ENCODE data around the gene CNTN4. TPM values are rescaled to one million over a fixed set of nuclear protein-coding genes. Genes with fewer than 3 reads are reported as not detected.

Gene CNTN4
- total RNA-seq, 2 experiments from 2014 or later: not detected

DNA sequence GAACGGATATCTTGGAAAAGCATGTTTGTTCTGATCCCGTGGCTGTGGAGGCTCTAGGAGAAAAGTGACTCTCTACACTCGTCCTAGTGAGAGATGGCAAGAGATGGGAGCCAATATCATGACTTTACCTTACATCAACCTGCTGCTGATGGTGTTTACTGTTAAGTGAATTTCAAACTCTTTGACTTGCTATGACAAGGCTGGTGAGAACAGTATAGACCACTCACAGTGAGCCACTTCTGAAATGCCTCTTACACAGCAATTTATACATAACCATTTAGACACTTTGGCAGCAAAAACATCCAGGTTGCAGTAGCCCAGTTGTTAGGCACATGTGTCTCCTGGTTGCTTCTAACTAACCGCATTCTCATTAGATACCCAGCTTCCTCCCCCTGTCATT, 968.2 kb downstream of the CNTN4 start:
- no peaks in the 10 kb centered on the region for H3K4me1 Mint-ChIP-seq
- DNase-seq (no peak), ATAC-seq (no peak)
- H3K27ac Mint-ChIP-seq: no peak overlapping the region
- no peaks in the 10 kb centered on the region for H3K9me3 Mint-ChIP-seq (ENCODE audit: low read depth)
- H3K36me3 Mint-ChIP-seq: no peaks in the 10 kb centered on the region
- no peak overlapping the region for H3K4me3 Mint-ChIP-seq
- CTCF ChIA-PET: interaction anchor here (1.1 kb wide), 1 partner anchor 61 kb away, joined by 3 read pairs; no protein-coding TSS in a partner anchor
- H3K27me3 Mint-ChIP-seq: no peaks in the 10 kb centered on the region

DNA sequence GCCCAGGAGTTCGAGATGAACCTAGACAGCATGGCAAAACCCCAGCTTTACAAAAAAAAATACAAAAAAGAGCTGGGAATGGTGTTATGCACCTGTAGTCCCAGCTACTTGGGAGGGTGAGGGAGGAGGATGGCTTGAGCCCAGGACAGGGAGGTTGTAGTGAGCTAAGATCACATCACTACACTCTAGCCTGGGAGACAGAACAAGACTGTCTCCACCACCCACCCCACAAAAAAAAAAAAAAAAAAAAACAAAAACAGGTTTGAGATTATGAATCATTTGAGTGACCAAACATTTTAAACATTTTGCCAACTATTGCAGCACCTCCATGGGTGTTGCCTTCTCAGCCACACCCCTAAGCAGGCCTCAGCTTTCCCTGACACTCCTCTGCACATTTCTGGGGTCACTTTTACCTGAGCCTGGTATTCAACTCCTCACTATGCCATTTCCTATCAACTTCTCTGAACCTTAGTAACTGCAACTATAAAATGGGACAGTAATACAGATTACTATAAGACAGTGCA, 969.8 kb downstream of the CNTN4 start:
- DNase-seq (no peak), ATAC-seq (no peak)
- H3K27me3 Mint-ChIP-seq: no peaks in the 10 kb centered on the region
- H3K36me3 Mint-ChIP-seq: no peaks in the 10 kb centered on the region
- CTCF ChIA-PET: no interaction called here
- no peaks in the 10 kb centered on the region for H3K9me3 Mint-ChIP-seq (ENCODE audit: low read depth)
- no peaks in the 10 kb centered on the region for H3K4me1 Mint-ChIP-seq
- no peak overlapping the region for H3K4me3 Mint-ChIP-seq
- no peak overlapping the region for H3K27ac Mint-ChIP-seq

- no peak for ATAC-seq
- H3K4me3 Mint-ChIP-seq: no peak overlapping the region
- CTCF ChIA-PET: no interaction called here
- no peaks in the 10 kb centered on the region for H3K4me1 Mint-ChIP-seq
- no peaks in the 10 kb centered on the region for H3K36me3 Mint-ChIP-seq
- no peak overlapping the region for H3K27ac Mint-ChIP-seq
- H3K9me3 Mint-ChIP-seq (ENCODE audit: low read depth): no peaks in the 10 kb centered on the region
- no peaks in the 10 kb centered on the region for H3K27me3 Mint-ChIP-seq
- no peak for DNase-seq
These were observed 971.1 kb downstream of the CNTN4 start for GRCh38 chr3:3069723-3070122.

DNA sequence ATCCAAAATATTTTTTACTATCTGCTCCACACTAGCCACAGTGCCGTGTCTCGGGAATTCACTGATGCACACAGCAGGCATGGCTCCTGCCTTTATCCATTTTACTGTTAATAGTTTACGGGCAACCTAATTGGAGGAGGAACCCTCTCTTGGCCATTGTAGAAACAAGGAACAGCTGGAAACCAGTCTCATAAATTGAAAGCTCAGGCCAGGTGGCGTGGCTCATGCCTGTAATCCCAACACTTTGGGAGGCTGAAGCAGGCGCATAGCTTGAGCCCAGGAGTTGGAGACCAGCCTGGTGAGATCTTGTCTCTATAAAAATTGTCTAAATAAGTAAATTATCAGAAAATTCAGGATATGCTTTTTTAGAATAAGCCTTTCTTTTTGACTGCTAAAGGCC, 972.5 kb downstream of the CNTN4 start:
- CTCF ChIA-PET: no interaction called here
- Mint-ChIP-seq H3K9me3 (ENCODE audit: low read depth) (no peaks in the 10 kb centered on the region), H3K27ac (no peak overlapping the region), H3K27me3 (no peaks in the 10 kb centered on the region), H3K4me3 (no peak overlapping the region), H3K4me1 (no peaks in the 10 kb centered on the region), H3K36me3 (no peaks in the 10 kb centered on the region)
- ATAC-seq: no peak
- DNase-seq: no peak

- ATAC-seq: no peak
- Mint-ChIP-seq H3K27me3 (no peaks in the 10 kb centered on the region), H3K36me3 (no peaks in the 10 kb centered on the region), H3K4me3 (no peak overlapping the region), H3K27ac (no peak overlapping the region), H3K4me1 (no peaks in the 10 kb centered on the region), H3K9me3 (ENCODE audit: low read depth) (no peaks in the 10 kb centered on the region)
- CTCF ChIA-PET: no interaction called here
- DNase-seq: no peak
These were observed 976.0 kb downstream of the CNTN4 start for GRCh38 chr3:3074551-3075257.

DNA sequence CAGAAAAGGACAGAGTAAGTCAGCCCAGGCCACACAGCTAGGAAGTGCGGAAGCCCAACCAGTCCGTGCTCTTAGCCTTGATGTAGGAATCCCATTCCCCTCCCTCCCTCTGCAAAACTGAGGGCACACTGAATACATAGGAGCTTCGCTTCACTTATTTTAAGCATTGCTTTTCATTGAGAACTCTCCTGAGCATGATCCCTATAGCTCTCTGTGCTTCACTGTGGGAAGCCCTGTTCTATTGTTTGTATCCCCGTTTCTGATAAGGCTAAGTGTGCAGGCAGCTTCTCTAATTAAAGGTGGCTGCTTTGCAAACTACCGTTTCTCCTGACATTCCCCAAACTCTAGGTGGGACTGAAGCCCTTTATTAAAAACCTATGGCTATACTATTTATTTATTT, 981.6 kb downstream of the CNTN4 start:
- no peaks in the 10 kb centered on the region for H3K27me3 Mint-ChIP-seq
- H3K36me3 Mint-ChIP-seq: no peaks in the 10 kb centered on the region
- no peak overlapping the region for H3K27ac Mint-ChIP-seq
- no peaks in the 10 kb centered on the region for H3K4me1 Mint-ChIP-seq
- no peak overlapping the region for H3K4me3 Mint-ChIP-seq
- CTCF ChIA-PET: no interaction called here
- DNase-seq (no peak), ATAC-seq (no peak)
- no peaks in the 10 kb centered on the region for H3K9me3 Mint-ChIP-seq (ENCODE audit: low read depth)

DNA sequence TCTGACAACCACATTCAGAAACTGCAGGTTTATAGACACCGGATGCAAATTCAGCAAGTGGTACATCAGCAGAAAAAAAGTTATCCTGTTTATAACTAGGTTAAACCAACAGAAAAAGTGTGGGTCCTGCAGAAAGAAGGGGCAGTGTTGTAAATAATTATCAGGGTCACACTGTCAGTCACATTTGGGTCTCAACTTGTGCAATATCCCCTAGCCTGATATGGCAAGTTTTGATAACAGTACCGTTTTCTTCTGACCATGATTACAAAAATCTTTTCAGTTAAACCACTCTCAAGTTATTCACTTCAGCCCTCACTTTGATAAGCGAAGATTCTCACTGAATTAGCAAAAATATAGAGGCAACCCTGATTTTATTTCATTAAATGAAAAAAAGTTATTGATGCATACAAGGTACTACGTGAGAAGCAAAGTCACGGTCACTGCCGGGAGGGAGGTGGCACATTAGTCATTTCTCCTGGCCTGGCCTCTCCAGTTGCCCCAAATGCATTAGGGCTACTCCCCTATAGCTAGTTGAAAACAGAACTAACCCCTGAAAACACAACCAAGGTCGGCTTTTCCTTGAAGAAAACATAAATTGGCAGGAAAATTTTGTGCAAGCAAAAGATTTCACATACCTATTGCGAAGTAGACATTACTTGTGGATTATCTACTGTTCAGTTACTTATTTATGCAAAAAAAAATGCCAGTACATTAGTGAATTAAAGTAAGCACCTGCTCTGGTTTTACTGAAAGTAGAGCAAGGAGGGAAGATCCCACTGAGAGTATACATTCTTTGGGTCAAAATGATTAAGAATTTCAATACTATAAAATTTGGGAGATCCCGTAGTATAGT, 982.9 kb downstream of the CNTN4 start:
- no peak for DNase-seq
- no peaks in the 10 kb centered on the region for H3K9me3 Mint-ChIP-seq (ENCODE audit: low read depth)
- CTCF ChIA-PET: no interaction called here
- no peaks in the 10 kb centered on the region for H3K36me3 Mint-ChIP-seq
- H3K4me3 Mint-ChIP-seq: no peak overlapping the region
- no peak for ATAC-seq
- no peaks in the 10 kb centered on the region for H3K27me3 Mint-ChIP-seq
- no peaks in the 10 kb centered on the region for H3K4me1 Mint-ChIP-seq
- H3K27ac Mint-ChIP-seq: no peak overlapping the region

GRCh38 chr3:3082234-3082924, 983.7 kb downstream of the CNTN4 start:
- DNase-seq (no peak), ATAC-seq (no peak)
- Mint-ChIP-seq H3K27ac (no peak overlapping the region), H3K27me3 (no peaks in the 10 kb centered on the region), H3K36me3 (no peaks in the 10 kb centered on the region), H3K9me3 (ENCODE audit: low read depth) (no peaks in the 10 kb centered on the region), H3K4me1 (no peaks in the 10 kb centered on the region), H3K4me3 (no peak overlapping the region)
- CTCF ChIA-PET: no interaction called here

- no peaks in the 10 kb centered on the region for H3K27me3 Mint-ChIP-seq
- CTCF ChIA-PET: no interaction called here
- no peak for DNase-seq
- no peak overlapping the region for H3K4me3 Mint-ChIP-seq
- no peaks in the 10 kb centered on the region for H3K4me1 Mint-ChIP-seq
- H3K27ac Mint-ChIP-seq: no peak overlapping the region
- no peak for ATAC-seq
- H3K9me3 Mint-ChIP-seq (ENCODE audit: low read depth): no peaks in the 10 kb centered on the region
- H3K36me3 Mint-ChIP-seq: no peaks in the 10 kb centered on the region
These were observed 986.2 kb downstream of the CNTN4 start for GRCh38 chr3:3084890-3085289.

GRCh38 chr3:3085782-3086181, 987.1 kb downstream of the CNTN4 start:
- no peaks in the 10 kb centered on the region for H3K36me3 Mint-ChIP-seq
- ATAC-seq (no peak), DNase-seq (no peak)
- H3K4me3 Mint-ChIP-seq: no peak overlapping the region
- H3K4me1 Mint-ChIP-seq: no peaks in the 10 kb centered on the region
- no peak overlapping the region for H3K27ac Mint-ChIP-seq
- CTCF ChIA-PET: no interaction called here
- H3K27me3 Mint-ChIP-seq: no peaks in the 10 kb centered on the region
- H3K9me3 Mint-ChIP-seq (ENCODE audit: low read depth): no peaks in the 10 kb centered on the region

GRCh38 chr3:3086239-3086638, 987.6 kb downstream of the CNTN4 start:
- CTCF ChIA-PET: no interaction called here
- H3K27ac Mint-ChIP-seq: no peak overlapping the region
- no peaks in the 10 kb centered on the region for H3K27me3 Mint-ChIP-seq
- H3K4me3 Mint-ChIP-seq: no peak overlapping the region
- ATAC-seq (no peak), DNase-seq (no peak)
- H3K4me1 Mint-ChIP-seq: no peaks in the 10 kb centered on the region
- H3K36me3 Mint-ChIP-seq: no peaks in the 10 kb centered on the region
- H3K9me3 Mint-ChIP-seq (ENCODE audit: low read depth): no peaks in the 10 kb centered on the region

DNA sequence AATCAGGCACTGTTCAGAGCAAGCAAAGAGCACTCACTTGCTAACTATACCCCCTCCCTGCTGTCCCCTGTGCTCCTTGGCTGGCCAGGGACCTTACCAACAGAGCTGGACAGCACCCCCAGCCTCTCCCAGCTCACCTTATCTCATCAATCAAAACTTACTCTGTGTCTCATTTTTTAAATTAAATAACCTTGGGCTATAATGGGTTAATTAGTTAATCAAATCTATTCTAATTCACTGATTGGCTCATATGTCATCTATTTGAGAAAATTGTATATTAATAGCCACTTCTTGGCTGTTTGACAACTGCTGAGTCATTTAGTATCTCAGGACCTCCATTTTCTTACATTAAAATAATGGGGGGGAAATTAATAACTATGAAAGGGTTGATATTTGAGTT, 988.6 kb downstream of the CNTN4 start:
- Mint-ChIP-seq H3K4me1 (no peaks in the 10 kb centered on the region), H3K27ac (no peak overlapping the region), H3K9me3 (ENCODE audit: low read depth) (no peaks in the 10 kb centered on the region), H3K4me3 (no peak overlapping the region), H3K27me3 (no peaks in the 10 kb centered on the region), H3K36me3 (no peaks in the 10 kb centered on the region)
- CTCF ChIA-PET: no interaction called here
- DNase-seq (no peak), ATAC-seq (no peak)

DNA sequence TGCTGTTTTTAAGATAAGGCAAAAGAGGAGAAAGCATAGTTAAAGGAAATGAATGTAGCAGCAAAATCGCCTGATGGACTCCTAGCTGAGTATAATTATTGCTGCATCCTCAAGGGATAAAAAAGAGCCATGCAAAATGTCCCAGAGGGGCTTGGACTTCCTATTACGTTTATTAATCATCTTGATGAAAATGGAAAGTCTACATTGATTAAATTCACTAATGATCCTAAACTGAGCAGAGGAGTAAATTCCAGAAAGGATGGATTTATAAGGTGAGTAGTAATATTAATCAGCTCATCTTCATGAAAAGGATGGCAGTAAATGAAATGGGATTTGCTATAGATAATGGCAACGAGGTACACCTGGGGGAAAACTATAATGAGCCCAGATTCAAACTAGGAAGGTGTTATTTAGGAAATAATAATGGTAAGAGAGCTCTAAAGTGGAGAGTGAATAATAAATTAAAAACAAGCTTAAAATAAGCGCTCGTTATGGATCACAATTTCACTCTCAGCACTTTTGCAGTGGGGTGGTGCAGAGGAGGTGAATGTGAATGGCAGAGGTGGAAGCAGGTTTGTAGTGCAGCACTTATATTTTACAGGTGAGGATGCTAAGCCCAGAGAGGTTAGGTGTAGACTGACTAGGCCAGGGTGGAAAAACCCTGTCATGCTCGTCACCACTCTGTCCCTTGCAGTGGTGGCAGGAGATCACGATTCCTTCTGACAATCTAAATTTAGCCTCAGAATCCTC, 989.2 kb downstream of the CNTN4 start:
- no peaks in the 10 kb centered on the region for H3K9me3 Mint-ChIP-seq (ENCODE audit: low read depth)
- H3K36me3 Mint-ChIP-seq: no peaks in the 10 kb centered on the region
- DNase-seq (no peak), ATAC-seq (no peak)
- H3K4me1 Mint-ChIP-seq: no peaks in the 10 kb centered on the region
- H3K27me3 Mint-ChIP-seq: no peaks in the 10 kb centered on the region
- H3K27ac Mint-ChIP-seq: no peak overlapping the region
- no peak overlapping the region for H3K4me3 Mint-ChIP-seq
- CTCF ChIA-PET: no interaction called here

All from activated CD8-positive, alpha-beta memory T cell treated with anti-CD3 and anti-CD28 coated beads, Interleukin-2, amount 10 ng/mL, durations not matched to agents 7 days and 5 days (primary cell).